H9 (cell line): ENCODE results near the gene GBP2. TPM values are rescaled to one million over a fixed set of nuclear protein-coding genes. Genes with fewer than 3 reads are reported as not detected.

Source experiments
- DNase-seq: peaks from one replicate; pipeline ENCODE4 v3.0.0-alpha.2; 2017
- H2AFZ ChIP-seq: one replicate; pipeline ENCODE4 v1.6.1; 2013; ENCODE audit warnings: mild to moderate bottlenecking, low read length, control low read depth, moderate library complexity
- H2AK5ac ChIP-seq: 2 replicates; pipeline ENCODE4 v1.6.1; 2013; ENCODE audit warnings: low read length, control low read depth, mixed read lengths; ENCODE audit not compliant: insufficient read length
- H2BK120ac ChIP-seq: one replicate; pipeline ENCODE4 v1.6.1; 2013; ENCODE audit warnings: low read depth, mild to moderate bottlenecking, low read length, control low read depth, inconsistent platforms; ENCODE audit not compliant: poor library complexity, severe bottlenecking
- H2BK12ac ChIP-seq: 2 replicates; pipeline ENCODE4 v1.6.1; 2013; ENCODE audit warnings: low read length, control low read depth, mixed read lengths, low read depth; ENCODE audit not compliant: insufficient read length
- H2BK15ac ChIP-seq: 2 replicates; pipeline ENCODE4 v1.6.1; 2013; ENCODE audit warnings: low read depth, low read length, control low read depth
- H2BK20ac ChIP-seq: one replicate; pipeline ENCODE4 v1.6.1; 2013; ENCODE audit warnings: low read depth, mild to moderate bottlenecking, low read length, control low read depth, inconsistent platforms; ENCODE audit not compliant: poor library complexity, severe bottlenecking
- H2BK5ac ChIP-seq: 2 replicates; pipeline ENCODE4 v1.6.1; 2013; ENCODE audit warnings: low read length, control low read depth, mixed read lengths; ENCODE audit not compliant: insufficient read length
- H3K14ac ChIP-seq: 2 replicates; pipeline ENCODE4 v1.6.1; 2013; ENCODE audit warnings: low read length, control low read depth; ENCODE audit not compliant: insufficient read depth
- H3K18ac ChIP-seq: 2 replicates; pipeline ENCODE4 v1.6.1; 2013; ENCODE audit warnings: low read depth, mild to moderate bottlenecking, mixed read lengths, low read length, control low read depth; ENCODE audit not compliant: insufficient read length
- H3K23ac ChIP-seq: 2 replicates; pipeline ENCODE4 v1.6.1; 2013; ENCODE audit warnings: low read length, control low read depth, mixed read lengths, low read depth; ENCODE audit not compliant: insufficient read length
- H3K23me2 ChIP-seq: 2 replicates; pipeline ENCODE4 v1.6.1; 2013; ENCODE audit warnings: low read depth, mild to moderate bottlenecking, mixed read lengths, low read length, control low read depth; ENCODE audit not compliant: insufficient read length, poor library complexity, severe bottlenecking
- H3K27ac ChIP-seq: 2 replicates; pipeline ENCODE4 v1.5.1; 2013; ENCODE audit warnings: low read length, control low read depth, mixed read lengths, low read depth; ENCODE audit not compliant: insufficient read length
- H3K27me3 ChIP-seq: 2 replicates; pipeline ENCODE4 v1.6.1; 2013; ENCODE audit warnings: low read length, control low read depth, inconsistent platforms; ENCODE audit not compliant: insufficient read depth
- H3K4ac ChIP-seq: 2 replicates; pipeline ENCODE4 v1.6.1; 2013; ENCODE audit warnings: low read depth, mild to moderate bottlenecking, control low read depth, inconsistent platforms, low read length, moderate library complexity
- H3K4me1 ChIP-seq: 2 replicates; pipeline ENCODE4 v1.6.1; 2013; ENCODE audit warnings: low read length, control low read depth, inconsistent platforms; ENCODE audit not compliant: insufficient read depth
- H3K4me2 ChIP-seq: 2 replicates; pipeline ENCODE4 v1.6.1; 2013; ENCODE audit warnings: low read length, control low read depth, mixed read lengths; ENCODE audit not compliant: insufficient read length, insufficient read depth
- H3K56ac ChIP-seq: 2 replicates; pipeline ENCODE4 v1.6.1; 2013; ENCODE audit warnings: low read depth, mild to moderate bottlenecking, mixed read lengths, low read length, control low read depth; ENCODE audit not compliant: insufficient read length
- H3K79me1 ChIP-seq: 2 replicates; pipeline ENCODE4 v1.6.1; 2013; ENCODE audit warnings: low read depth, mild to moderate bottlenecking, moderate library complexity, low read length, control low read depth, inconsistent platforms; ENCODE audit not compliant: insufficient read depth, poor library complexity, severe bottlenecking
- H3K79me2 ChIP-seq: 2 replicates; pipeline ENCODE4 v1.6.1; 2013; ENCODE audit warnings: low read length, control low read depth, inconsistent platforms; ENCODE audit not compliant: insufficient read depth
- H3K9ac ChIP-seq: 2 replicates; pipeline ENCODE4 v1.6.1; 2013; ENCODE audit warnings: low read length, control low read depth, mixed read lengths; ENCODE audit not compliant: insufficient read length; ENCODE audit errors: extremely low read depth
- H3K9me3 ChIP-seq: one replicate; pipeline ENCODE4 v1.6.1; 2013; ENCODE audit warnings: low read depth, low read length, inconsistent platforms; ENCODE audit not compliant: control insufficient read depth
- H3T11ph ChIP-seq: one replicate; pipeline ENCODE4 v1.6.1; 2013; ENCODE audit warnings: mild to moderate bottlenecking, low read length, control low read depth, inconsistent platforms
- H4K20me1 ChIP-seq: one replicate; pipeline ENCODE4 v1.6.1; 2013; ENCODE audit not compliant: control insufficient read depth, insufficient read length, insufficient read depth
- H4K5ac ChIP-seq: 2 replicates; pipeline ENCODE4 v1.6.1; 2013; ENCODE audit warnings: low read depth, mild to moderate bottlenecking, mixed read lengths, low read length, control low read depth; ENCODE audit not compliant: insufficient read length
- H4K8ac ChIP-seq: replicated peaks from 2 replicates; pipeline ENCODE4 v1.6.1; 2013; ENCODE audit warnings: low read length, control low read depth, mixed read lengths, low read depth; ENCODE audit not compliant: insufficient read length
- H4K91ac ChIP-seq: 2 replicates; pipeline ENCODE4 v1.6.1; 2013; ENCODE audit warnings: low read depth, mild to moderate bottlenecking, moderate library complexity, mixed read lengths, low read length, control low read depth; ENCODE audit not compliant: insufficient read length
- H3K27ac Mint-ChIP-seq, 3 experiments: 2 replicates in 2 of 3; 3 replicates in 1 of 3; pipeline ENCODE4 v1.8.0; 2020 to 2021; ENCODE audit warnings: mixed read lengths in 3 of 3, mild to moderate bottlenecking in 1 of 3, moderate library complexity in 1 of 3
- H3K27me3 Mint-ChIP-seq: 2 replicates; pipeline ENCODE4 v1.8.0; 2021; ENCODE audit warnings: low read depth, mild to moderate bottlenecking, moderate library complexity, mixed read lengths
- H3K36me3 Mint-ChIP-seq, 3 experiments: 2 replicates in 2 of 3; 3 replicates in 1 of 3; pipeline ENCODE4 v1.8.0; 2020 to 2021; ENCODE audit warnings: low read depth in 3 of 3, mixed read lengths in 3 of 3; ENCODE audit not compliant: insufficient read depth in 1 of 3
- H3K4me1 Mint-ChIP-seq, 2 experiments: 2 replicates each; pipeline ENCODE4 v1.8.0; 2020; ENCODE audit warnings: mixed read lengths in 2 of 2
- H3K4me3 Mint-ChIP-seq, 2 experiments: 2 replicates in 1 of 2; 3 replicates in 1 of 2; pipeline ENCODE4 v1.8.0; 2020 to 2021; ENCODE audit warnings: mild to moderate bottlenecking in 2 of 2, mixed read lengths in 2 of 2, moderate library complexity in 1 of 2
- H3K9me3 Mint-ChIP-seq, 2 experiments: 2 replicates in 1 of 2; 3 replicates in 1 of 2; pipeline ENCODE4 v1.8.0; 2020; ENCODE audit warnings: mild to moderate bottlenecking in 2 of 2, mixed read lengths in 2 of 2, moderate library complexity in 1 of 2
- WGBS: extraction: QIAGEN DNeasy Blood & Tissue Kit; methylation state at CpG from one replicate; pipeline ENCODE4 v1.1.7; 2013; ENCODE audit warnings: missing lambda C conversion rate, low lambda C conversion rate, mixed read lengths; ENCODE audit not compliant: insufficient read length; ENCODE audit errors: extremely low coverage; 5-methylcytosine and 5-hydroxymethylcytosine counted together
- total RNA-seq: library from RNA; stranded (reverse); gene quantifications from 2 replicates; pipeline ENCODE4 v1.2.1, GENCODE V29; 2021
- TF ChIP-seq, protein P1 (sequence below): fragments of 200-600 bp; sonication (generic); conservative IDR thresholded peaks from 3 replicates; pipeline ENCODE4 v1.8.0; 2021; ENCODE audit warnings: antibody characterized with exemption, mild to moderate bottlenecking

The GBP2 gene
- total RNA-seq, 1 experiment from 2014 or later, result not detected

DNA sequence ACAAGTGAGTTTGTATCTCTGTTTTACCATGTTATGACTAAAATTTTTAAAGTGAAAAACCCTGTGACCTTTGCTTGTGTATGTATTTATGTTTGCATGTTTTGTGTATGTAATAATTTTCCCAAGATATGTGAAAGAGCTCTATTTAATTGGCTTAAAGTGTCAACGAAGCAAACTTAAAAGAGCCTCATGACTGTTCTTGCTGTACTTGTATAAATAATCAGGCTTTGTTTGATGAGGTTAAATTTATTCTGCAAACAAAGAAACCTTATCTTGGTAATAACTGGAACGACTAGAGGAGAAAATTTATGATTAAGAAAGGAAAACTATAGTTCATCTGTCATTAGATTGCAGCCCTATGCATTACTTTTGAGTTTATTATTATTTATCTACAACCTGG is 43.3 kb upstream of the GBP2 start:
- H3K27ac Mint-ChIP-seq, result no peak overlapping the region; a peak in 1 of 7 replicates
- Histone ChIP-seq H4K5ac (no peak overlapping the region), H2BK120ac (no peak overlapping the region), H3K23me2 (no peaks in the 10 kb centered on the region), H2BK5ac (no peak overlapping the region), H2AFZ (no peak overlapping the region), H3K9ac (no peak overlapping the region), H3K14ac (no peak overlapping the region), H3K9me3 (no peaks in the 10 kb centered on the region), H3K4ac (no peak overlapping the region), H3K4me1 (no peaks in the 10 kb centered on the region), H2BK15ac (no peak overlapping the region), H3K23ac (no peak overlapping the region), H2AK5ac (no peak overlapping the region), H3K79me2 (no peaks in the 10 kb centered on the region), H3K56ac (no peak overlapping the region), H4K91ac (no peak overlapping the region), H4K8ac (no peak overlapping the region), H3K27me3 (no peaks in the 10 kb centered on the region), H3K79me1 (no peaks in the 10 kb centered on the region), H2BK20ac (no peak overlapping the region), H3K4me2 (no peak overlapping the region), H3T11ph (no peak overlapping the region), H2BK12ac (no peak overlapping the region), H3K27ac (no peak overlapping the region), H3K18ac (no peak overlapping the region), H4K20me1 (no peaks in the 10 kb centered on the region)
- no CpG with 5 or more reads among the region's 2 CpGs for WGBS
- no peaks in the 10 kb centered on the region for H3K9me3 Mint-ChIP-seq
- H3K4me3 Mint-ChIP-seq, result no peak overlapping the region
- no peak for DNase-seq
- H3K4me1 Mint-ChIP-seq, result no peaks in the 10 kb centered on the region
- no peaks in the 10 kb centered on the region for H3K27me3 Mint-ChIP-seq
- H3K36me3 Mint-ChIP-seq, result no peaks in the 10 kb centered on the region
- TF ChIP-seq, protein P1, sequence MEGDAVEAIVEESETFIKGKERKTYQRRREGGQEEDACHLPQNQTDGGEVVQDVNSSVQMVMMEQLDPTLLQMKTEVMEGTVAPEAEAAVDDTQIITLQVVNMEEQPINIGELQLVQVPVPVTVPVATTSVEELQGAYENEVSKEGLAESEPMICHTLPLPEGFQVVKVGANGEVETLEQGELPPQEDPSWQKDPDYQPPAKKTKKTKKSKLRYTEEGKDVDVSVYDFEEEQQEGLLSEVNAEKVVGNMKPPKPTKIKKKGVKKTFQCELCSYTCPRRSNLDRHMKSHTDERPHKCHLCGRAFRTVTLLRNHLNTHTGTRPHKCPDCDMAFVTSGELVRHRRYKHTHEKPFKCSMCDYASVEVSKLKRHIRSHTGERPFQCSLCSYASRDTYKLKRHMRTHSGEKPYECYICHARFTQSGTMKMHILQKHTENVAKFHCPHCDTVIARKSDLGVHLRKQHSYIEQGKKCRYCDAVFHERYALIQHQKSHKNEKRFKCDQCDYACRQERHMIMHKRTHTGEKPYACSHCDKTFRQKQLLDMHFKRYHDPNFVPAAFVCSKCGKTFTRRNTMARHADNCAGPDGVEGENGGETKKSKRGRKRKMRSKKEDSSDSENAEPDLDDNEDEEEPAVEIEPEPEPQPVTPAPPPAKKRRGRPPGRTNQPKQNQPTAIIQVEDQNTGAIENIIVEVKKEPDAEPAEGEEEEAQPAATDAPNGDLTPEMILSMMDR, result no peak
